CD4-positive, alpha-beta memory T cell (primary cell): ENCODE data around the gene ZBTB7B. TPM values are rescaled to one million over a fixed set of nuclear protein-coding genes. Genes with fewer than 3 reads are reported as not detected.

Experiments
- CTCF ChIA-PET: fragments of 350-600 bp; sonication (Branson Sonifier 250); formaldehyde crosslinking; loops from one replicate; lab custom pipeline; 2021; ENCODE audit warnings: inconsistent platforms; ENCODE audit not compliant: partially characterized antibody; lab: Charles Lee
- POLR2A ChIA-PET: fragments of 350-600 bp; sonication (Branson Sonifier 250); formaldehyde crosslinking; loops from one replicate; lab custom pipeline; 2021; ENCODE audit not compliant: partially characterized antibody; lab: Charles Lee
- DNase-seq, 5 donors: peaks; one replicate each; pipeline versions ENCODE4 v3.0.0 to v3.0.0-alpha.2; 2020 to 2022; ENCODE audit warnings: mixed read lengths in 1 of 5
- H3K27ac ChIP-seq: one replicate; pipeline ENCODE4 v1.7.0; 2013; ENCODE audit warnings: low read depth, low read length
- H3K27me3 ChIP-seq: 2 replicates; pipeline ENCODE4 v1.7.0; 2013; ENCODE audit warnings: mild to moderate bottlenecking, low read length, moderate library complexity; ENCODE audit not compliant: insufficient read depth
- H3K36me3 ChIP-seq: 2 replicates; pipeline ENCODE4 v1.7.0; 2013; ENCODE audit warnings: mild to moderate bottlenecking, low read length, moderate library complexity; ENCODE audit not compliant: insufficient read depth
- H3K4me1 ChIP-seq: 2 replicates; pipeline ENCODE4 v1.7.0; 2013; ENCODE audit warnings: mild to moderate bottlenecking, low read length, moderate library complexity; ENCODE audit not compliant: insufficient read depth
- H3K4me3 ChIP-seq, 2 donors: one replicate each; pipeline ENCODE4 v1.7.0; 2013; ENCODE audit warnings: low read length in 2 of 2, mild to moderate bottlenecking in 1 of 2
- H3K9me3 ChIP-seq, 2 donors: one replicate each; pipeline ENCODE4 v1.7.0; 2013; ENCODE audit warnings: low read length in 2 of 2, control low read depth in 1 of 2; ENCODE audit not compliant: control insufficient read depth in 1 of 2
- H3K27ac Mint-ChIP-seq, 7 donors: one replicate each; pipeline ENCODE4 v1.8.0; 2020 to 2021; ENCODE audit warnings: mixed read lengths in 7 of 7, mild to moderate bottlenecking in 6 of 7, inconsistent platforms in 3 of 7, moderate library complexity in 3 of 7
- H3K27me3 Mint-ChIP-seq, 2 donors: one replicate each; pipeline ENCODE4 v1.8.0; 2020 to 2021; ENCODE audit warnings: mixed read lengths in 2 of 2
- H3K36me3 Mint-ChIP-seq, 2 donors: one replicate each; pipeline ENCODE4 v1.8.0; 2020 to 2021; ENCODE audit warnings: mixed read lengths in 2 of 2, inconsistent platforms in 1 of 2, mild to moderate bottlenecking in 1 of 2
- H3K4me1 Mint-ChIP-seq, 4 donors: one replicate each; pipeline ENCODE4 v1.8.0; 2020 to 2021; ENCODE audit warnings: mixed read lengths in 4 of 4, mild to moderate bottlenecking in 1 of 4
- H3K4me3 Mint-ChIP-seq, 8 donors: one replicate each; pipeline ENCODE4 v1.8.0; 2020 to 2021; ENCODE audit warnings: mixed read lengths in 8 of 8, mild to moderate bottlenecking in 7 of 8, moderate library complexity in 6 of 8, inconsistent platforms in 3 of 8
- H3K9me3 Mint-ChIP-seq, 8 donors: one replicate each; pipeline ENCODE4 v1.8.0; 2020 to 2021; ENCODE audit warnings: mixed read lengths in 8 of 8, mild to moderate bottlenecking in 5 of 8, inconsistent platforms in 3 of 8, moderate library complexity in 1 of 8
- intact Hi-C: fragments of 100-400 bp; cut with micrococcal nuclease; formaldehyde crosslinking; loops from one replicate; pipeline ENCODE4 v1.15.1; 2023
- polyA plus RNA-seq, 2 donors: library from polyadenylated mRNA; unstranded; fragments of 300-500 nt; fragmentation: Illumina TruSeq; gene quantifications; one replicate each; pipeline ENCODE4 v1.2.3, GENCODE V29; 2021
- total RNA-seq, 2 experiments: library from RNA; stranded (reverse); gene quantifications; one replicate each; pipeline ENCODE4 v1.2.3, GENCODE V29; 2021

ZBTB7B gene
- total and polyA plus RNA-seq, 4 experiments from 2014 or later, result 3.4 to 92.7 (median 48.9) TPM

- no peaks in the 10 kb centered on the region for H3K27me3 Mint-ChIP-seq
- Histone ChIP-seq H3K36me3 (no peaks in the 10 kb centered on the region), H3K4me3 (no peak overlapping the region), H3K27ac (no peak overlapping the region), H3K4me1 (no peaks in the 10 kb centered on the region), H3K27me3 (no peaks in the 10 kb centered on the region), H3K9me3 (no peaks in the 10 kb centered on the region)
- H3K36me3 Mint-ChIP-seq, result no peaks in the 10 kb centered on the region
- POLR2A ChIA-PET, result interaction anchor here (0.8 to 5.8 kb wide), 6 partner anchors 10 to 89 kb away, joined by 3 to 36 read pairs (median 4); partner anchors contain the start of genes EFNA3, EFNA4 and PBXIP1
- H3K27ac Mint-ChIP-seq, result no peak overlapping the region
- intact Hi-C loops, result no loop called here
- H3K9me3 Mint-ChIP-seq, result no peaks in the 10 kb centered on the region
- no peak overlapping the region for H3K4me3 Mint-ChIP-seq
- CTCF ChIA-PET, result interaction anchor here (0.6 to 10.7 kb wide), 27 partner anchors 9 to 1206 kb away, joined by 3 to 203 read pairs (median 5); partner anchors contain the start of genes EFNA4, FLAD1 and KRTCAP2
- H3K4me1 Mint-ChIP-seq, result peaks cover 5 to 10% (median 6%) of the 10 kb centered on the region in 4 donors
- DNase-seq, result no peak
Measured at GRCh38 chr1:155044365-155044764, 41.8 kb downstream of the ZBTB7B start.

DNA sequence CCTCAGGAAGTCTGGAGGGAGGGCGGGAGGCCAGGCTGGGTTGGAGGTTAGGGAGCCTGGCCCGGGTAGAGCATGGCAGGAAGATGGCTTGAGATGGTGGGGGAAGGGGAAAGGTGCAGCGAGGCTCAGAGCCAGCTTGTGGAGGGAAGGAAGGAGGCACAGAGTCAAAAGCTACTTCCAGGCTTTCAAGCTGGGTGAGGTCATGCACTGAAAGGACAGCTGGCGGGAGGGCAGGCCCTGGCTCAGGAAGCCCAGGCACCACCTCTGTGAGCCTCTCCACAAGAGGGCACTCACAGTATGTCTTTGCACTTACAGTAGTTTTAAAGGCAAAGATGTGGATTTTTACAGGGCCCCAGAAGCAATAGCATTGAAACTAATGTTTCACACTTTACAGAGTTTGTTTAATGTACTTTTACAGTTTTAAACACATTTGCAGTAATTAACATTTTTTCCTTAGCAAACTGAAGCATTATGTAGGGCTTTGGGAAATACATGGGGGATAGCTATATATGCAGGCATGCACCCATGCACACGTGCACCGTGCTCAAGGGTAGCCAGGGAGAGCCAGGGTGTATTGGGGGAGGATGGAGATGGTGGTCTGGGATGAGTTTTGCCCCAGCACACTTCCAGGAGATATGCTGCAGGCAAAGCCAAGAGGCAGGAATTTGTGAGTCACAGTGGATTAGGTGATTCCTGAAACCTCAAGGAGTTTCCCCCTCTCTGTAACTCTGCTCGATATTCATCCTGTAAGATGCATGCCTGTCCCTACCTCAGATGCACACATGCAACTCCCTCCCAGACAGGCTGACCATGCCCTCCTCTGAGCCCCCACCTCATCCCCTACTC is 42.4 kb downstream of the ZBTB7B start:
- Mint-ChIP-seq H3K36me3 (no peaks in the 10 kb centered on the region), H3K4me1 (peaks cover 7 to 16% (median 11%) of the 10 kb centered on the region in 4 donors), H3K27ac (peak overlapping the region in 1 of 7 donors; percentile 5), H3K27me3 (no peaks in the 10 kb centered on the region), H3K4me3 (no peak overlapping the region), H3K9me3 (no peaks in the 10 kb centered on the region)
- intact Hi-C loops, result loop anchor here (1.0 kb wide), 2 partner anchors 16 to 39 kb away; no protein-coding TSS in a partner anchor
- peak; percentile 60 to 66 (median 64) for DNase-seq
- POLR2A ChIA-PET, result interaction anchor here (0.9 to 5.8 kb wide), 4 partner anchors 17 to 89 kb away, joined by 3 to 36 read pairs (median 9); partner anchors contain the start of genes EFNA4 and PBXIP1
- H3K36me3 ChIP-seq, result no peaks in the 10 kb centered on the region
- CTCF ChIA-PET, result interaction anchor here (0.6 to 10.7 kb wide), 24 partner anchors 8 to 138 kb away, joined by 3 to 203 read pairs (median 5); partner anchors contain the start of genes EFNA4, FLAD1 and KRTCAP2
- peaks cover 5% of the 10 kb centered on the region for H3K4me1 ChIP-seq
- no peak overlapping the region for H3K4me3 ChIP-seq
- H3K27me3 ChIP-seq, result no peaks in the 10 kb centered on the region
- no peaks in the 10 kb centered on the region for H3K9me3 ChIP-seq
- no peak overlapping the region for H3K27ac ChIP-seq

GRCh38 chr1:155048449-155049334 is 46.1 kb downstream of the ZBTB7B start:
- no peaks in the 10 kb centered on the region for H3K36me3 Mint-ChIP-seq
- H3K36me3 ChIP-seq, result no peaks in the 10 kb centered on the region
- H3K4me1 Mint-ChIP-seq, result peaks cover 20 to 40% (median 32%) of the 10 kb centered on the region in 4 donors
- H3K4me3 Mint-ChIP-seq, result peak overlapping the region in 4 of 8 donors; percentile 10 to 66 (median 41)
- H3K4me1 ChIP-seq, result peaks cover 26% of the 10 kb centered on the region
- ChIA-PET POLR2A (interaction anchor here (0.7 to 6.9 kb wide), 3 partner anchors 13 to 36 kb away, joined by 3 to 83 read pairs (median 21); partner anchors contain the start of gene EFNA4), CTCF (interaction anchor here (0.6 to 10.7 kb wide), 6 partner anchors 12 to 93 kb away, joined by 3 to 203 read pairs (median 3); partner anchors contain the start of genes EFNA4, FLAD1, PBXIP1 and SHC1)
- H3K27me3 ChIP-seq, result no peaks in the 10 kb centered on the region
- no peak overlapping the region for H3K4me3 ChIP-seq
- no peak for DNase-seq
- H3K9me3 ChIP-seq, result no peaks in the 10 kb centered on the region
- no peak overlapping the region for H3K27ac ChIP-seq
- H3K27me3 Mint-ChIP-seq, result no peaks in the 10 kb centered on the region
- intact Hi-C loops, result no loop called here
- H3K27ac Mint-ChIP-seq, result peak overlapping the region in 1 of 7 donors; percentile 88
- no peaks in the 10 kb centered on the region for H3K9me3 Mint-ChIP-seq

GRCh38 chr1:155049651-155050559 is 47.3 kb downstream of the ZBTB7B start:
- peak overlapping the region; percentile 71 for H3K27ac ChIP-seq
- Mint-ChIP-seq H3K27ac (peak overlapping the region; percentile 26 to 93 (median 74)), H3K36me3 (no peaks in the 10 kb centered on the region), H3K4me3 (peak overlapping the region; percentile 84 to 92 (median 86)), H3K9me3 (no peaks in the 10 kb centered on the region), H3K4me1 (peaks cover 17 to 37% (median 30%) of the 10 kb centered on the region in 4 donors), H3K27me3 (no peaks in the 10 kb centered on the region)
- POLR2A ChIA-PET, result interaction anchor here (0.8 to 6.9 kb wide), 19 partner anchors 12 to 490 kb away, joined by 3 to 83 read pairs (median 6); partner anchors contain the start of genes CKS1B, EFNA3, EFNA4 and FLAD1
- intact Hi-C loops, result loop anchor here (2.0 to 5.0 kb wide), 3 partner anchors 48 to 75 kb away; partner anchors contain the start of genes CKS1B, FLAD1 and ZBTB7B
- H3K4me1 ChIP-seq, result peaks cover 27% of the 10 kb centered on the region
- H3K36me3 ChIP-seq, result no peaks in the 10 kb centered on the region
- CTCF ChIA-PET, result interaction anchor here (0.8 to 10.7 kb wide), 16 partner anchors 11 to 144 kb away, joined by 3 to 203 read pairs (median 4); partner anchors contain the start of genes EFNA4, FLAD1, KRTCAP2 and PBXIP1
- DNase-seq, result no peak
- no peaks in the 10 kb centered on the region for H3K27me3 ChIP-seq
- no peaks in the 10 kb centered on the region for H3K9me3 ChIP-seq
- peak overlapping the region in 1 of 2 donors; percentile 92 for H3K4me3 ChIP-seq

GRCh38 chr1:155050560-155051341 is 48.1 kb downstream of the ZBTB7B start, which contains the start of gene ADAM15:
TSS of gene ADAM15 (plus strand) at chr1:155051316. CDS start at chr1:155051387, 71 bp downstream.
- H3K27ac ChIP-seq, result peak within 1 kb of the TSS; percentile 71
- H3K4me1 ChIP-seq, result peaks cover 27% of the 10 kb centered on the region
- H3K36me3 Mint-ChIP-seq, result peaks cover 0 to 3% of the 10 kb centered on the region in 2 donors
- H3K9me3 Mint-ChIP-seq, result no peaks in the 10 kb centered on the region
- no peaks in the 10 kb centered on the region for H3K27me3 Mint-ChIP-seq
- DNase-seq, result peak; percentile 74 to 79 (median 77)
- CTCF ChIA-PET, result interaction anchor here (0.6 to 10.7 kb wide), 21 partner anchors 10 to 143 kb away, joined by 3 to 203 read pairs (median 4); partner anchors contain the start of genes EFNA4, KRTCAP2, PBXIP1 and PMVK
- POLR2A ChIA-PET, result interaction anchor here (0.6 to 6.9 kb wide), 28 partner anchors 11 to 491 kb away, joined by 3 to 83 read pairs (median 4); partner anchors contain the start of genes CKS1B, EFNA3, EFNA4 and FLAD1
- H3K9me3 ChIP-seq, result no peaks in the 10 kb centered on the region
- no peaks in the 10 kb centered on the region for H3K36me3 ChIP-seq
- peak within 1 kb of the TSS; percentile 70 to 93 (median 90) for H3K27ac Mint-ChIP-seq
- H3K4me1 Mint-ChIP-seq, result peaks cover 14 to 33% (median 27%) of the 10 kb centered on the region in 4 donors
- intact Hi-C loops, result loop anchor here (1.0 to 5.0 kb wide), 6 partner anchors 33 to 491 kb away; partner anchors contain the start of genes CKS1B, FLAD1 and ZBTB7B
- peak within 1 kb of the TSS; percentile 69 to 92 for H3K4me3 ChIP-seq
- peak within 1 kb of the TSS; percentile 86 to 92 (median 88) for H3K4me3 Mint-ChIP-seq
- no peaks in the 10 kb centered on the region for H3K27me3 ChIP-seq
